ENCODE measurements around the gene STPG3. TPM values are rescaled to one million over a fixed set of nuclear protein-coding genes. Genes with fewer than 3 reads are reported as not detected.

The STPG3 gene
- total RNA-seq, 2 experiments from 2014 or later = not detected

- peaks cover 2% of the 10 kb centered on the region for H3K27me3 Mint-ChIP-seq (ENCODE audit: low read depth)
- CTCF ChIA-PET = interaction anchor here (0.8 to 1.0 kb wide), 2 partner anchors 157 to 178 kb away, joined by 3 read pairs; no protein-coding TSS in a partner anchor
- no peak within 1 kb of the TSS for H3K27ac Mint-ChIP-seq
- H3K36me3 Mint-ChIP-seq (ENCODE audit: low read depth) = no peaks in the 10 kb centered on the region
- H3K4me3 Mint-ChIP-seq = peak within 1 kb of the TSS; percentile 85
- DNase-seq = peak; percentile 30
- intact Hi-C loops (cut with micrococcal nuclease) = loop anchor here (10.0 kb wide), 1 partner anchor 340 kb away; the partner anchor contains the start of gene TRAF2
- H3K9me3 Mint-ChIP-seq = no peaks in the 10 kb centered on the region
- H3K4me1 Mint-ChIP-seq (ENCODE audit: low read depth) = peaks cover 8% of the 10 kb centered on the region
Measured at GRCh38 chr9:137224830-137225694, 26.0 kb upstream of the STPG3 start, which contains the start of gene CYSRT1. TSS of gene CYSRT1 (plus strand) at chr9:137225174. CDS start at chr9:137225622, 448 bp downstream.

- Mint-ChIP-seq H3K36me3 (ENCODE audit: low read depth) (no peaks in the 10 kb centered on the region), H3K4me3 (no peak overlapping the region), H3K9me3 (no peaks in the 10 kb centered on the region), H3K27ac (no peak overlapping the region), H3K27me3 (ENCODE audit: low read depth) (peaks cover 2% of the 10 kb centered on the region), H3K4me1 (ENCODE audit: low read depth) (peaks cover 8% of the 10 kb centered on the region)
- CTCF ChIA-PET = interaction anchor here (0.6 to 2.9 kb wide), 11 partner anchors 11 to 466 kb away, joined by 3 to 22 read pairs (median 7); partner anchors contain the start of gene DPP7
- intact Hi-C loops (cut with micrococcal nuclease) = loop anchor here (10.0 kb wide), 1 partner anchor 341 kb away; the partner anchor contains the start of gene TRAF2
- no peak for DNase-seq
Measured at GRCh38 chr9:137225699-137226331, 25.3 kb upstream of the STPG3 start.

- no peak overlapping the region for H3K4me3 Mint-ChIP-seq
- CTCF ChIA-PET = interaction anchor here (0.6 to 2.9 kb wide), 12 partner anchors 10 to 467 kb away, joined by 3 to 22 read pairs (median 8); partner anchors contain the start of gene DPP7
- peaks cover 2% of the 10 kb centered on the region for H3K27me3 Mint-ChIP-seq (ENCODE audit: low read depth)
- H3K4me1 Mint-ChIP-seq (ENCODE audit: low read depth) = peaks cover 8% of the 10 kb centered on the region
- no peaks in the 10 kb centered on the region for H3K9me3 Mint-ChIP-seq
- H3K27ac Mint-ChIP-seq = no peak overlapping the region
- no peak for DNase-seq
- H3K36me3 Mint-ChIP-seq (ENCODE audit: low read depth) = no peaks in the 10 kb centered on the region
- intact Hi-C loops (cut with micrococcal nuclease) = loop anchor here (1.0 to 10.0 kb wide), 3 partner anchors 37 to 342 kb away; partner anchors contain the start of gene TRAF2
Measured at GRCh38 chr9:137226338-137227053, 24.6 kb upstream of the STPG3 start.

- Mint-ChIP-seq H3K27ac (no peak within 1 kb of the TSS), H3K9me3 (no peaks in the 10 kb centered on the region), H3K4me3 (no peak within 1 kb of the TSS), H3K36me3 (ENCODE audit: low read depth) (no peaks in the 10 kb centered on the region), H3K4me1 (ENCODE audit: low read depth) (peaks cover 8% of the 10 kb centered on the region), H3K27me3 (ENCODE audit: low read depth) (peaks cover 2% of the 10 kb centered on the region)
- CTCF ChIA-PET = interaction anchor here (0.6 to 2.9 kb wide), 14 partner anchors 9 to 198 kb away, joined by 3 to 22 read pairs (median 6); partner anchors contain the start of genes ANAPC2, DPP7 and SSNA1
- intact Hi-C loops (cut with micrococcal nuclease) = loop anchor here (1.0 to 10.0 kb wide), 3 partner anchors 38 to 342 kb away; partner anchors contain the start of gene TRAF2
- DNase-seq = peak; percentile 84
Measured at GRCh38 chr9:137227054-137227852, 23.8 kb upstream of the STPG3 start, which contains the start of gene RNF224. TSS of gene RNF224 (plus strand) at chr9:137227502. CDS start at chr9:137228336, 834 bp downstream.

- Mint-ChIP-seq H3K27ac (no peak overlapping the region), H3K4me1 (ENCODE audit: low read depth) (peaks cover 7% of the 10 kb centered on the region)
Measured at GRCh38 chr9:137227853-137228505, 23.1 kb upstream of the STPG3 start.

GRCh38 chr9:137228506-137228967 lies 22.5 kb upstream of the STPG3 start:
- no peaks in the 10 kb centered on the region for H3K9me3 Mint-ChIP-seq
- peaks cover 2% of the 10 kb centered on the region for H3K27me3 Mint-ChIP-seq (ENCODE audit: low read depth)
- no peaks in the 10 kb centered on the region for H3K36me3 Mint-ChIP-seq (ENCODE audit: low read depth)
- peaks cover 6% of the 10 kb centered on the region for H3K4me1 Mint-ChIP-seq (ENCODE audit: low read depth)
- intact Hi-C loops (cut with micrococcal nuclease) = loop anchor here (10.0 kb wide), 1 partner anchor 344 kb away; the partner anchor contains the start of gene TRAF2
- DNase-seq = no peak
- CTCF ChIA-PET = interaction anchor here (0.7 to 2.9 kb wide), 6 partner anchors 8 to 199 kb away, joined by 3 to 22 read pairs (median 3); no protein-coding TSS in a partner anchor
- H3K4me3 Mint-ChIP-seq = no peak overlapping the region
- no peak overlapping the region for H3K27ac Mint-ChIP-seq

More at GRCh38 chr9:137227853-137228505, 23.1 kb upstream of the STPG3 start:
- intact Hi-C loops (cut with micrococcal nuclease) = loop anchor here (1.0 to 10.0 kb wide), 3 partner anchors 39 to 343 kb away; partner anchors contain the start of gene TRAF2
- H3K9me3 Mint-ChIP-seq = no peaks in the 10 kb centered on the region
- H3K27me3 Mint-ChIP-seq (ENCODE audit: low read depth) = peaks cover 2% of the 10 kb centered on the region
- no peak overlapping the region for H3K4me3 Mint-ChIP-seq
- no peak for DNase-seq
- no peaks in the 10 kb centered on the region for H3K36me3 Mint-ChIP-seq (ENCODE audit: low read depth)
- CTCF ChIA-PET = interaction anchor here (0.7 to 2.9 kb wide), 10 partner anchors 8 to 199 kb away, joined by 3 to 22 read pairs (median 8); no protein-coding TSS in a partner anchor

GRCh38 chr9:137228968-137229896 lies 21.9 kb upstream of the STPG3 start:
- Mint-ChIP-seq H3K9me3 (no peaks in the 10 kb centered on the region), H3K4me1 (ENCODE audit: low read depth) (peaks cover 3% of the 10 kb centered on the region), H3K27ac (no peak overlapping the region), H3K36me3 (ENCODE audit: low read depth) (no peaks in the 10 kb centered on the region), H3K27me3 (ENCODE audit: low read depth) (peaks cover 2% of the 10 kb centered on the region), H3K4me3 (no peak overlapping the region)
- no peak for DNase-seq
- CTCF ChIA-PET = no interaction called here
- intact Hi-C loops (cut with micrococcal nuclease) = loop anchor here (10.0 kb wide), 1 partner anchor 344 kb away; the partner anchor contains the start of gene TRAF2

- intact Hi-C loops (cut with micrococcal nuclease) = loop anchor here (10.0 kb wide), 1 partner anchor 345 kb away; the partner anchor contains the start of gene TRAF2
Measured at GRCh38 chr9:137229903-137230704, 21.0 kb upstream of the STPG3 start.

More at GRCh38 chr9:137229903-137230704, 21.0 kb upstream of the STPG3 start:
- H3K4me1 Mint-ChIP-seq (ENCODE audit: low read depth) = peaks cover 6% of the 10 kb centered on the region
- no peak overlapping the region for H3K4me3 Mint-ChIP-seq
- no peak for DNase-seq
- H3K27me3 Mint-ChIP-seq (ENCODE audit: low read depth) = peaks cover 2% of the 10 kb centered on the region
- no peaks in the 10 kb centered on the region for H3K36me3 Mint-ChIP-seq (ENCODE audit: low read depth)
- no peak overlapping the region for H3K27ac Mint-ChIP-seq
- no peaks in the 10 kb centered on the region for H3K9me3 Mint-ChIP-seq
- CTCF ChIA-PET = interaction anchor here (1.9 kb wide), 1 partner anchor 112 kb away, joined by 5 read pairs; no protein-coding TSS in a partner anchor
